Endodermal cell (in vitro differentiated cells): ENCODE measurements around the gene NOC4L. TPM values are rescaled to one million over a fixed set of nuclear protein-coding genes. Genes with fewer than 3 reads are reported as not detected.

Experiments
- DNase-seq: peaks from one replicate; pipeline ENCODE4 v3.0.0-alpha.2; 2017
- H3K27ac ChIP-seq: 2 replicates; pipeline ENCODE4 v1.5.1; 2013; ENCODE audit warnings: mild to moderate bottlenecking, low read depth, low read length, moderate library complexity
- H3K27me3 ChIP-seq: 2 replicates; pipeline ENCODE4 v1.6.1; 2013; ENCODE audit warnings: mild to moderate bottlenecking, low read length, moderate library complexity; ENCODE audit not compliant: insufficient read depth, control insufficient read depth, poor library complexity, severe bottlenecking
- H3K36me3 ChIP-seq: 2 replicates; pipeline ENCODE4 v1.7.0; 2013; ENCODE audit warnings: mild to moderate bottlenecking, low read length, moderate library complexity; ENCODE audit not compliant: control insufficient read depth, insufficient read depth
- H3K4me1 ChIP-seq: one replicate; pipeline ENCODE4 v1.7.0; 2013; ENCODE audit warnings: low read length; ENCODE audit not compliant: control insufficient read depth, insufficient read depth
- H3K4me3 ChIP-seq: 2 replicates; pipeline ENCODE4 v1.5.1; 2013; ENCODE audit warnings: mild to moderate bottlenecking, low read length, moderate library complexity
- H3K9ac ChIP-seq: 2 replicates; pipeline ENCODE4 v1.6.1; 2013; ENCODE audit warnings: mild to moderate bottlenecking, low read length, moderate library complexity; ENCODE audit not compliant: poor library complexity, severe bottlenecking; ENCODE audit errors: extremely low read depth
- H3K9me3 ChIP-seq: 2 replicates; pipeline ENCODE4 v1.6.1; 2013; ENCODE audit warnings: mild to moderate bottlenecking, low read length, moderate library complexity; ENCODE audit not compliant: control insufficient read depth
- H3K27ac Mint-ChIP-seq: 2 replicates; pipeline ENCODE4 v1.8.0; 2020; ENCODE audit warnings: mixed read lengths
- H3K27me3 Mint-ChIP-seq: 2 replicates; pipeline ENCODE4 v1.8.0; 2021; ENCODE audit warnings: mild to moderate bottlenecking, mixed read lengths; ENCODE audit not compliant: insufficient read depth
- H3K36me3 Mint-ChIP-seq: 2 replicates; pipeline ENCODE4 v1.8.0; 2020; ENCODE audit warnings: low read depth, mixed read lengths
- H3K4me1 Mint-ChIP-seq: 2 replicates; pipeline ENCODE4 v1.8.0; 2020; ENCODE audit warnings: mixed read lengths
- H3K4me3 Mint-ChIP-seq: 2 replicates; pipeline ENCODE4 v1.8.0; 2020; ENCODE audit warnings: mild to moderate bottlenecking, moderate library complexity, mixed read lengths
- H3K9me3 Mint-ChIP-seq: 2 replicates; pipeline ENCODE4 v1.8.0; 2020; ENCODE audit warnings: mild to moderate bottlenecking, mixed read lengths
- WGBS, 2 experiments: methylation state at CpG; one replicate each; pipeline versions ENCODE4 v1.1.5 to v1.1.7; 2013; ENCODE audit warnings: missing lambda C conversion rate in 2 of 2, mixed read lengths in 1 of 2; ENCODE audit not compliant: insufficient coverage in 1 of 2, insufficient read length in 1 of 2; 5-methylcytosine and 5-hydroxymethylcytosine counted together
- total RNA-seq, 2 donors: library from RNA; stranded (reverse); fragmentation: NEBNext Ultra II Directional in 1 of 2; extraction: Animal tissue kit (Norgen Biotek cat#: 25700) in 1 of 2; gene quantifications; 2 replicates in 1 of 2; 3 replicates in 1 of 2; pipeline ENCODE4 v1.2.1, GENCODE V29; 2021
- TF ChIP-seq, protein P1 (sequence below): fragments of 200-600 bp; sonication (generic); conservative IDR thresholded peaks from 2 replicates; pipeline ENCODE4 v1.5.0; 2021; ENCODE audit warnings: antibody characterized with exemption, mild to moderate bottlenecking

The NOC4L gene
- total RNA-seq, 2 donors from 2014 or later, result 22.7 to 32.7 TPM

DNA sequence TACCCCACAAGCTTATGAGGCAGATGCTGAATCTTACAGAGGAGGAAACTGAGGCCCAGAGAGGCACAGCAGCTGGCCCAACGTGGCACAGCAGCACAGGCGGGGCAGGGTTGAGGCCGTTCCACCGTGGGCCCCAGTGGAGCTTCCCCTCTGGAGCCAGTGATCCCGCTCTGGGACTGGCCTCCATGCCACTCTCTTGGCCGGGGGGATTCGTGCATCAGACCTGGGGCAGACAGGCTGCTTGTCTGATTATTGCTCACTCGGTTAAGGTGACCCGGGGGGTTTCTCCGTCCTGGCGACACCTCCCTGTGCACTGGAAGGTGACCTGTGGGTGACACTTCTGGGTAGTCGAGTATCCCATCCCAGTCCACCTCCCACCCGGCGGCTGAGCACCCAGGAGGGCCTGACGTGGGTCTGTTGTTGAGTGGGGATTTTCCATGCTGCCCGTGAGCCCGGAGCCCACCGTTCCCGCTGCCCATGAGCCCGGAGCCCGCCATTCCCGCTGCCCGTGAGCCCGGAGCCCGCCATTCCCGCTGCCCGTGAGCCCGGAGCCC lies 27.8 kb downstream of the NOC4L start:
- Mint-ChIP-seq H3K27ac (no peak overlapping the region), H3K36me3 (no peaks in the 10 kb centered on the region), H3K4me3 (no peak overlapping the region), H3K27me3 (peaks cover 32% of the 10 kb centered on the region), H3K4me1 (peaks cover 5% of the 10 kb centered on the region), H3K9me3 (peaks cover 2% of the 10 kb centered on the region)
- DNase-seq, result no peak
- no peak overlapping the region for H3K9ac ChIP-seq
- TF ChIP-seq, protein P1, sequence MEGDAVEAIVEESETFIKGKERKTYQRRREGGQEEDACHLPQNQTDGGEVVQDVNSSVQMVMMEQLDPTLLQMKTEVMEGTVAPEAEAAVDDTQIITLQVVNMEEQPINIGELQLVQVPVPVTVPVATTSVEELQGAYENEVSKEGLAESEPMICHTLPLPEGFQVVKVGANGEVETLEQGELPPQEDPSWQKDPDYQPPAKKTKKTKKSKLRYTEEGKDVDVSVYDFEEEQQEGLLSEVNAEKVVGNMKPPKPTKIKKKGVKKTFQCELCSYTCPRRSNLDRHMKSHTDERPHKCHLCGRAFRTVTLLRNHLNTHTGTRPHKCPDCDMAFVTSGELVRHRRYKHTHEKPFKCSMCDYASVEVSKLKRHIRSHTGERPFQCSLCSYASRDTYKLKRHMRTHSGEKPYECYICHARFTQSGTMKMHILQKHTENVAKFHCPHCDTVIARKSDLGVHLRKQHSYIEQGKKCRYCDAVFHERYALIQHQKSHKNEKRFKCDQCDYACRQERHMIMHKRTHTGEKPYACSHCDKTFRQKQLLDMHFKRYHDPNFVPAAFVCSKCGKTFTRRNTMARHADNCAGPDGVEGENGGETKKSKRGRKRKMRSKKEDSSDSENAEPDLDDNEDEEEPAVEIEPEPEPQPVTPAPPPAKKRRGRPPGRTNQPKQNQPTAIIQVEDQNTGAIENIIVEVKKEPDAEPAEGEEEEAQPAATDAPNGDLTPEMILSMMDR, result no peak
- no peaks in the 10 kb centered on the region for H3K36me3 ChIP-seq
- no peaks in the 10 kb centered on the region for H3K27me3 ChIP-seq
- H3K4me1 ChIP-seq, result no peaks in the 10 kb centered on the region
- no peaks in the 10 kb centered on the region for H3K9me3 ChIP-seq
- WGBS, 2 experiments, result 86 to 89% methylated on average over 8 to 28 of the region's 28 CpGs
- H3K4me3 ChIP-seq, result no peak overlapping the region
- H3K27ac ChIP-seq, result no peak overlapping the region

- no peak overlapping the region for H3K4me3 ChIP-seq
- H3K27me3 Mint-ChIP-seq, result peaks cover 29% of the 10 kb centered on the region
- no peak overlapping the region for H3K4me3 Mint-ChIP-seq
- 86 to 92% methylated on average over 8 to 15 of the region's 15 CpGs for WGBS, 2 experiments
- H3K9me3 ChIP-seq, result no peaks in the 10 kb centered on the region
- no peaks in the 10 kb centered on the region for H3K9me3 Mint-ChIP-seq
- no peak for DNase-seq
- no peaks in the 10 kb centered on the region for H3K36me3 ChIP-seq
- no peak overlapping the region for H3K27ac Mint-ChIP-seq
- H3K36me3 Mint-ChIP-seq, result no peaks in the 10 kb centered on the region
- H3K4me1 ChIP-seq, result no peaks in the 10 kb centered on the region
- no peak overlapping the region for H3K9ac ChIP-seq
- TF ChIP-seq, protein P1, result no peak
- H3K27me3 ChIP-seq, result no peaks in the 10 kb centered on the region
- no peak overlapping the region for H3K27ac ChIP-seq
- peaks cover 5% of the 10 kb centered on the region for H3K4me1 Mint-ChIP-seq
Observed at GRCh38 chr12:132172619-132173018, 28.4 kb downstream of the NOC4L start.

DNA sequence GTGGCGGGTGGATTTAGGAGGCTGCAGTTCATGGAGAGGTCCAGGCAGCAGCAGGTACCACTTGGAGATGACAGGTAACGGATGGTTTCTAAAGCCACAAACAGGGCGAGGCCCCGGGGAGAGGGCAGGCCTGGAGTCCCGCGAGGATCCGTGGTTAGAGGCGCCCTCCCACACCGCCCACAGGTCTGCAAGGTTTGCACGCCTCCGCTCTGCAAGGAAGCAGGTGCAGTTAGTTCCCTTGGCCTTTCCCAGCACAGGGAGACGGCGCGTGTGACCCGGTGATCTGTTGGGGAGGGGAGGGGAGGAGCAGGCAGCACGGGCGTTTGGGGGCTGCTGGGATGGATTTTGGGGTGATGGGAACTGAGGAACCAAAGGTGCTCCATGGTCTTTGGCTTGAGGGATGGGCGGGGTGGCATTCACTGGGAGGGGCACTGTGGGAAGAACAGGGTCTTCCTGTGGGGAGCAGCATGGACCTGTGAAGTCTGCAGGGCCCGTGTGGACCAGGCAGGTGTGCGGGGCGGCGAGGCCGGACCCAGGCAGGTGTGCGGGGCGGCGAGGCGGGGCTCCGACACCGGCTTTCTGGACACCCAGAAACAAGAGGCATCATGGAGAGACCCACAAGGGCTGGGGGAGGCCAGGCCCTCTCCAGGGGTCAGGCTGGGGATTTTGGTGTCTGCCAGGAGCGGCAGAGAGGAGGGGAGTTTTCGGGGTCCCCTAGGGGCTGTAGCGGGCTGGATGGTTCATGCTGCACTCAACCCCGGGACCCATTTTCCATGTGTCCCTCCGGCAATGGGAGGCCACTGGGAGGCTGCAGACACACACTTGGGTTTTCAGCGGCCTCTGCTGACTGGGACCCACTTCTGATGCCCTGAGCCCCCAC lies 29.1 kb downstream of the NOC4L start:
- Histone ChIP-seq H3K27ac (no peak overlapping the region), H3K4me3 (no peak overlapping the region), H3K4me1 (no peaks in the 10 kb centered on the region), H3K36me3 (no peaks in the 10 kb centered on the region), H3K9ac (no peak overlapping the region), H3K9me3 (no peaks in the 10 kb centered on the region), H3K27me3 (no peaks in the 10 kb centered on the region)
- Mint-ChIP-seq H3K36me3 (no peaks in the 10 kb centered on the region), H3K27me3 (peaks cover 30% of the 10 kb centered on the region), H3K4me3 (no peak overlapping the region), H3K9me3 (no peaks in the 10 kb centered on the region), H3K27ac (no peak overlapping the region), H3K4me1 (peaks cover 5% of the 10 kb centered on the region)
- WGBS, 2 experiments, result 86 to 88% methylated on average over 22 to 35 of the region's 35 CpGs
- TF ChIP-seq, protein P1, result no peak
- no peak for DNase-seq
